GM23248 (cell line): ENCODE data around the gene PTPRO. TPM values are rescaled to one million over a fixed set of nuclear protein-coding genes. Genes with fewer than 3 reads are reported as not detected.
A peak's percentile ranks its signal among the peaks of the same experiment; 100 is the strongest.

Experiments
- DNase-seq: peaks from one replicate; pipeline ENCODE4 v3.0.0-alpha.2; 2015
- H2AFZ ChIP-seq: fragments of 200-600 bp; sonication (generic); 2 replicates; pipeline ENCODE4 v1.6.1; 2016; ENCODE audit warnings: antibody characterized with exemption
- H3F3A ChIP-seq: fragments of 200-600 bp; sonication (generic); 2 replicates; pipeline ENCODE4 v1.6.1; 2016; ENCODE audit warnings: mild to moderate bottlenecking, antibody characterized with exemption, mixed run types; ENCODE audit not compliant: insufficient read depth
- H3K27ac ChIP-seq: fragments of 200-600 bp; sonication (generic); 2 replicates; pipeline ENCODE4 v1.5.1; 2016; ENCODE audit warnings: mild to moderate bottlenecking
- H3K27me3 ChIP-seq: fragments of 200-600 bp; sonication (generic); replicated peaks from 2 replicates; pipeline ENCODE4 v1.6.1; 2016; ENCODE audit warnings: mild to moderate bottlenecking; ENCODE audit not compliant: insufficient read depth
- H3K36me3 ChIP-seq: fragments of 200-600 bp; sonication (generic); 2 replicates; pipeline ENCODE4 v1.6.1; 2016; ENCODE audit warnings: low read depth, mild to moderate bottlenecking
- H3K4me1 ChIP-seq: fragments of 200-600 bp; sonication (generic); 2 replicates; pipeline ENCODE4 v1.6.1; 2016; ENCODE audit warnings: mild to moderate bottlenecking; ENCODE audit not compliant: insufficient read depth
- H3K4me2 ChIP-seq: fragments of 200-600 bp; sonication (generic); one replicate; pipeline ENCODE4 v1.6.1; 2016; ENCODE audit warnings: mild to moderate bottlenecking; ENCODE audit not compliant: unreplicated experiment
- H3K4me3 ChIP-seq: fragments of 200-600 bp; sonication (generic); 2 replicates; pipeline ENCODE4 v1.5.1; 2016; ENCODE audit warnings: mild to moderate bottlenecking
- H3K79me2 ChIP-seq: fragments of 200-600 bp; sonication (generic); 2 replicates; pipeline ENCODE4 v1.6.1; 2016; ENCODE audit warnings: mild to moderate bottlenecking; ENCODE audit not compliant: insufficient read depth
- H3K9ac ChIP-seq: fragments of 200-600 bp; sonication (generic); 2 replicates; pipeline ENCODE4 v1.6.1; 2016; ENCODE audit warnings: mild to moderate bottlenecking
- H3K9me2 ChIP-seq: fragments of 200-600 bp; sonication (generic); 2 replicates; pipeline ENCODE4 v1.6.1; 2016; ENCODE audit warnings: mixed run types, mild to moderate bottlenecking, moderate library complexity; ENCODE audit not compliant: insufficient read depth
- H3K9me3 ChIP-seq: fragments of 200-600 bp; sonication (generic); one replicate; pipeline ENCODE4 v1.6.1; 2017; ENCODE audit warnings: low read depth
- H4K20me1 ChIP-seq: fragments of 200-600 bp; sonication (generic); 2 replicates; pipeline ENCODE4 v1.6.0; 2016; ENCODE audit not compliant: insufficient read depth
- EZH2 ChIP-seq: fragments of 200-600 bp; sonication (generic); IDR thresholded peaks from 2 replicates; pipeline ENCODE4 v1.6.1; 2018; ENCODE audit warnings: antibody characterized with exemption, mild to moderate bottlenecking; ENCODE audit not compliant: insufficient read depth, poor library complexity, severe bottlenecking
- EZH2phosphoT487 ChIP-seq: fragments of 200-600 bp; sonication (generic); IDR thresholded peaks from 2 replicates; pipeline ENCODE4 v1.6.1; 2018; ENCODE audit warnings: antibody characterized with exemption, moderate library complexity, mild to moderate bottlenecking, low read depth; ENCODE audit not compliant: insufficient read depth
- WGBS, 2 experiments: methylation state at CpG; one replicate each; pipeline ENCODE4 v1.1.6; 2015 to 2017; ENCODE audit warnings: low lambda C conversion rate in 2 of 2, low coverage in 1 of 2; ENCODE audit errors: missing lambda C conversion rate in 2 of 2; 5-methylcytosine and 5-hydroxymethylcytosine counted together
- in situ Hi-C: fragments of 300-500 bp; cut with MboI; formaldehyde crosslinking; loops from 2 replicates; pipeline ENCODE4 v1.15.0; 2020
- polyA plus RNA-seq: library from polyadenylated mRNA; unstranded; fragments of >200 nt; fragmentation: Nextera tagmentation; extraction: Ambion mirVana; gene quantifications from 2 replicates; pipeline ENCODE4 v1.2.1, GENCODE V29; 2016
- total RNA-seq: library from RNA; depleted of rRNA; stranded (reverse); fragments of >200 nt; shearing (Covaris generic); gene quantifications from 2 replicates; pipeline ENCODE4 v1.2.3, GENCODE V29; 2014

Gene PTPRO
- total and polyA plus RNA-seq, 2 experiments from 2014 or later = 0.22 to 0.24 TPM

GRCh38 chr12:15355766-15356165, 33.5 kb downstream of the PTPRO start:
- no peak overlapping the region for H2AFZ ChIP-seq
- in situ Hi-C loops = no loop called here
- H3F3A ChIP-seq = no peaks in the 10 kb centered on the region
- no peak overlapping the region for H3K4me3 ChIP-seq
- H3K9me3 ChIP-seq = no peaks in the 10 kb centered on the region
- H3K9me2 ChIP-seq = no peaks in the 10 kb centered on the region
- H3K27ac ChIP-seq = no peak overlapping the region
- H4K20me1 ChIP-seq = no peaks in the 10 kb centered on the region
- no peaks in the 10 kb centered on the region for H3K4me1 ChIP-seq
- no peaks in the 10 kb centered on the region for H3K36me3 ChIP-seq
- H3K4me2 ChIP-seq = no peak overlapping the region
- H3K27me3 ChIP-seq = no peaks in the 10 kb centered on the region
- no peaks in the 10 kb centered on the region for H3K79me2 ChIP-seq
- WGBS, 2 experiments = 54 to 63% methylated on average over 2 of the region's 2 CpGs
- H3K9ac ChIP-seq = no peak overlapping the region
- TF ChIP-seq EZH2phosphoT487 = no peak
- no peak for TF ChIP-seq EZH2
- no peak for DNase-seq

DNA sequence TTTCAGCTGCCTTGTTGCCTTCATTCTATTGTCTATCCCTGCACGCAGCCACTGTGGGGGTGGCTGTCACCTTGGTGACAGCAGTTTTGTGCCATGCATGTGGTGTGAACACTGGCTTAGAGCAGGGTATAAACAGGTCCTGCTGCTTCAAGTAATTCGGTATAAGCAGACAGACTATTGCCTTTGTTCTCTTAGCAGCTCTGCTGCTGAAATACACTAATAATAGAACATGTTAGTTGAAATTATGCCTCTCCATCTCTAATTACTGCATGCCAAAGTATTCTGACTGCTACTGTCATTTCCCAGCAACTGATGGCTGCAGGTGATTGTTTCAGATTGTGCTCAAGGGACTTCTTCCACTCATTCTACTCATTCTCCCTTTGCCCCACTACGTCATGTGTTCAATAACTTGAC, 34.6 kb downstream of the PTPRO start:
- WGBS, 2 experiments = 43 to 45% methylated on average over 3 of the region's 3 CpGs
- in situ Hi-C loops = no loop called here
- no peaks in the 10 kb centered on the region for H3K9me2 ChIP-seq

GRCh38 chr12:15364221-15365160, 42.2 kb downstream of the PTPRO start:
- WGBS, 2 experiments = 45% methylated on average over 4 of the region's 4 CpGs
- H3K27ac ChIP-seq = no peak overlapping the region
- no peak overlapping the region for H2AFZ ChIP-seq
- in situ Hi-C loops = no loop called here
- H3K4me1 ChIP-seq = no peaks in the 10 kb centered on the region
- H3K79me2 ChIP-seq = no peaks in the 10 kb centered on the region
- H3K9me3 ChIP-seq = no peaks in the 10 kb centered on the region
- no peaks in the 10 kb centered on the region for H3K36me3 ChIP-seq
- no peak overlapping the region for H3K9ac ChIP-seq
- H4K20me1 ChIP-seq = no peaks in the 10 kb centered on the region
- H3K9me2 ChIP-seq = no peaks in the 10 kb centered on the region
- no peak overlapping the region for H3K4me2 ChIP-seq
- DNase-seq = peak; percentile 20
- H3K4me3 ChIP-seq = no peak overlapping the region
- H3F3A ChIP-seq = no peaks in the 10 kb centered on the region
- no peak for TF ChIP-seq EZH2
- no peak for TF ChIP-seq EZH2phosphoT487
- no peaks in the 10 kb centered on the region for H3K27me3 ChIP-seq

More for the DNA sequence above, 34.6 kb downstream of the PTPRO start:
- no peak for TF ChIP-seq EZH2
- TF ChIP-seq EZH2phosphoT487 = no peak
- Histone ChIP-seq H3K9me3 (no peaks in the 10 kb centered on the region), H3K4me3 (no peak overlapping the region), H3K27ac (no peak overlapping the region), H3K4me2 (no peak overlapping the region), H2AFZ (no peak overlapping the region), H3K9ac (no peak overlapping the region), H3F3A (no peaks in the 10 kb centered on the region), H3K4me1 (no peaks in the 10 kb centered on the region), H3K27me3 (no peaks in the 10 kb centered on the region), H3K36me3 (no peaks in the 10 kb centered on the region), H3K79me2 (no peaks in the 10 kb centered on the region), H4K20me1 (no peaks in the 10 kb centered on the region)
- DNase-seq = no peak

- Histone ChIP-seq H2AFZ (no peak overlapping the region), H3K9me2 (no peaks in the 10 kb centered on the region; the same call in 1 of the 2 replicates), H3K4me1 (no peaks in the 10 kb centered on the region), H3K27me3 (no peaks in the 10 kb centered on the region), H3K9me3 (no peaks in the 10 kb centered on the region), H3K4me2 (no peak overlapping the region), H3K27ac (no peak overlapping the region), H3K9ac (no peak overlapping the region), H4K20me1 (no peaks in the 10 kb centered on the region), H3F3A (no peaks in the 10 kb centered on the region), H3K4me3 (no peak overlapping the region), H3K36me3 (no peaks in the 10 kb centered on the region), H3K79me2 (no peaks in the 10 kb centered on the region)
- no peak for DNase-seq
- TF ChIP-seq EZH2 (no peak), EZH2phosphoT487 (no peak)
- in situ Hi-C loops = no loop called here
- WGBS, 2 experiments = 29 to 34% methylated on average over 4 of the region's 4 CpGs
Observed at GRCh38 chr12:15368812-15369211, 46.5 kb downstream of the PTPRO start.
